GM19240 (cell line): ENCODE results near the gene LRRC8A.
A peak's percentile ranks its signal among the peaks of the same experiment; 100 is the strongest.

Source experiments
- DNase-seq: peaks from one replicate; pipeline ENCODE4 v3.0.0; 2011; ENCODE audit warnings: low spot score; ENCODE audit not compliant: insufficient read length

LRRC8A gene

DNA sequence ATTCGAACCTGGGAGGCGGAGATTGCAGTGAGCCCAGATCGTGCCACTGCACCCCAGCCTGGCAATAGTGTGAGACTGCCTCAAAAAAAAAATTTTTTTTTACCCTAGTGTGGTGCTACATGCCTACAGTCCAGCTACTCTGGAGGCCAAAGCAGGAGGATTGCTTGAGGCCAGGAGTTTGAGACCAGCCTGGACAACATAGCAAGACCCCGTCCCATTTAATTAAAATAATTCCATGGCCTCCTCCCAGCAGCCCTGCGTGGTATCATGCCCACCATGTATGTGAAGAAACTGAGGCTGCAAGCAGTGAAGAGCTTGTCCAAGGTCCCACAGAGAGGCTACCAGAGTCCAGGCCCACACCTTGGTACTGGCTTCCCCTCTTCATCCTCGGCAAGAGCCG, 19.4 kb downstream of the LRRC8A start:
- no peak for DNase-seq

DNA sequence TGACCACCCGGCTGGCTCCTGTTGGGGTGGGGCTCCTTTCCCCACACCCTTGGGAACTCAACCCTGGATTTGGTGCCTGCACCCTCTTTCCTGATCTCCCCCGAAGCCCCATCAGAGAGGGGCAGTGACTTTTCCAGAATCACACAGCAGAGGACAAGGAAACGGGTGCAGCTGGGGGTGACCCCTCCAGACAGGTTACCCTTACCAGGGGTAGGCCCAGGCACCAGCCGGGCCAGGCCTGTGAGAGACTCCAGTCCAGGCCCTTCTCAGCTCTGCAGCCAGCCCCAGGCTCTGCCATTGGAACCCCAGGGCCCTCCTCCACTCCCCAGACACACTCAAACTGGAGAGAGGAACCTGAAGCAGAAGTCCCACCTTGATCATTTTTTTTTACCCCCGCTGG, 19.9 kb downstream of the LRRC8A start:
- DNase-seq: no peak

GRCh38 chr9:128902351-128903078, 20.6 kb downstream of the LRRC8A start:
- peak; percentile 78 for DNase-seq

- no peak for DNase-seq
Measured at GRCh38 chr9:128903079-128903461, 21.1 kb downstream of the LRRC8A start.

- DNase-seq: no peak
Measured at GRCh38 chr9:128903871-128904620, 22.1 kb downstream of the LRRC8A start.

DNA sequence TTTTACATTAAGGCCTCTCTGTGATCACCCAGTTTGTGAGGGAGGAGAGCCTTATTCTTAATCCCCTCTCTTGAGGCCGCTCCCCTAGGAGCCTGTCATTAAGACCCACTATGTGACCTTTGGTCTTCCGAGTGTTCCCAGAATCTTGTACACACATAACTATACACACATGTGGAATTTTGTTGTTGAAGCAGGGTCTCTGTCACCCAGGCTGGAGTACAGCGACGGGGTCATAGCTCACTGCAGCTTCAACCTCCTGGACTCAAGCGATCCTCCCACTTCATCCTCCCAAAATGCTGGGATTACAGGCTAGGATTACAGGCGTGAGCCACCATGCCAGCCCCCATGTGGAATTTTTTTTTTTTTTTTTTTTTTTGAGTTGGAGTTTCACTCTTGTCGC, 24.0 kb downstream of the LRRC8A start:
- DNase-seq: no peak

- DNase-seq: no peak
Measured at GRCh38 chr9:128906741-128907140, 24.8 kb downstream of the LRRC8A start.

- DNase-seq: no peak
Measured at GRCh38 chr9:128908372-128908771, 26.4 kb downstream of the LRRC8A start.

DNA sequence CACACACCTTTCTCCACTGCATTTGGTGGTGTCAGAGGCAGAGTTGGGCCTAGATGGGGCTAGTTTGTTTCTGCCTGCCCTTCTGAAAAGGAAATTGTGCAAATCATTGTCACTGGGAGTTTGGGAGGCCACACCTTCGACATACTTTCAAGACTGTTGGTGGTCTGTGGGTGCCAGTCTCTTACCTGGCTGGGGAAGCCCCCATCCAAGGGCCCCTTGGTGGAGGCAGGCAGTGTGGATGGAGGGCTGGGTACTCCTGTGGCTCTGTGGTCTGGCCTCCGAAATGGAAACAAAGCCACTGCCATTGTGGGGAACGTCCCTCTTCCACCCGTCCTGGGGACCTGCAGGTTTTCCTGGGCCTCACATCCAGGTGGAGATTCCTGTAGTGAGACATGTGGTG, 27.9 kb downstream of the LRRC8A start:
- DNase-seq: no peak

- DNase-seq: no peak
Measured at GRCh38 chr9:128910906-128911305, 29.0 kb downstream of the LRRC8A start.

DNA sequence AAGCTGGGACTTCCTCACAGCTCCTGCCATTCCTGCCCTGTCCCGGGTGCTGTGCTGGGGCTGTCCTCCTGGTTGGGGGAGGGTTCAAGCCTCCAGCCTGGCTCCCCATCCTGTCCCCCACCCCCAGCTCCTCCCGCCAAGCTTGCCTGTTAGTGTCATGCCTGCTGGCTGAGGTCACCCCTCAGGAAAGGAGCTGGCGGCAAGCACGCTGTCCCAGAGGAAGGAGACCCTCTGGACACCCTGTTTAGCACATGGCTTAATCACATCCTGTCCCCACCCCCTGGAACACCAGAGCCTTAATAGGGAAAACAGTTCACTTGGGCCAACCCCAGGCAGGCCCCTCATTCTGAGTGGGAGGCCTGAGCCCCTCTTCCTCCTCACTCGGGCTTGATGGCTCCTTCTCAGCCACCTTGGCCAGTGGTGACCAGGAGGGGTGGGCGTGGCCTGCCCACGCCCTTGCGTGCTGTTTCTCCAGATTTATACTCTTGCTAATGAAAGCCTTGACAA, 29.6 kb downstream of the LRRC8A start:
- no peak for DNase-seq

DNA sequence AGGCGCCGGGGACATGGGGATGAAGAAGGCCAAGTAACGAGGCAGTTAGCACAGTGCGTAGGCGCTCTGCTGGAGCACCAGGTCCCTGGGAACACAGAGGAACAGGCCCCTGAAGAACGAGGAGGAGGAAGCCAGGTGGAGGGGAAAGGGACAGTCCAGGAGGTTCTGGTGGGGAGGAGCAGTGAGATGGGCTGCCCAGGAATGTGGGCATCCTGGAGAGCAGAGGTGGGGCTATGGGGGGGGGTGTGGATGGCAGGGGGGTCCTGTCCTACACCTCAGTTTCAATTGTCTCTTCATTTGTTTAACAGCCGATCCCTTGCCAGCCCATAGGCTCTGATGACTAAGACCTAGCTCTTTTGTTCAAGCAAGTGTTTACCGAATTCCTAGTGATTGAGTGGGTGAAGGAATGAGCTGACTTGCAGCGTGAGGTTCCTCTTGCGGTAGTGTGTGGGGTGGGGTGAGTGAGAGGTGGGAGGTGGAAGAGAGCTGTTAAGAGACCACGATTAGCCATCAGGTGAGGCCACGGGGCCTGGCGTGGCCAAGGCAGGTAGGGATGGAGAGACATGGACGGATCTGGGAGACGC, 30.4 kb downstream of the LRRC8A start:
- DNase-seq: no peak

DNA sequence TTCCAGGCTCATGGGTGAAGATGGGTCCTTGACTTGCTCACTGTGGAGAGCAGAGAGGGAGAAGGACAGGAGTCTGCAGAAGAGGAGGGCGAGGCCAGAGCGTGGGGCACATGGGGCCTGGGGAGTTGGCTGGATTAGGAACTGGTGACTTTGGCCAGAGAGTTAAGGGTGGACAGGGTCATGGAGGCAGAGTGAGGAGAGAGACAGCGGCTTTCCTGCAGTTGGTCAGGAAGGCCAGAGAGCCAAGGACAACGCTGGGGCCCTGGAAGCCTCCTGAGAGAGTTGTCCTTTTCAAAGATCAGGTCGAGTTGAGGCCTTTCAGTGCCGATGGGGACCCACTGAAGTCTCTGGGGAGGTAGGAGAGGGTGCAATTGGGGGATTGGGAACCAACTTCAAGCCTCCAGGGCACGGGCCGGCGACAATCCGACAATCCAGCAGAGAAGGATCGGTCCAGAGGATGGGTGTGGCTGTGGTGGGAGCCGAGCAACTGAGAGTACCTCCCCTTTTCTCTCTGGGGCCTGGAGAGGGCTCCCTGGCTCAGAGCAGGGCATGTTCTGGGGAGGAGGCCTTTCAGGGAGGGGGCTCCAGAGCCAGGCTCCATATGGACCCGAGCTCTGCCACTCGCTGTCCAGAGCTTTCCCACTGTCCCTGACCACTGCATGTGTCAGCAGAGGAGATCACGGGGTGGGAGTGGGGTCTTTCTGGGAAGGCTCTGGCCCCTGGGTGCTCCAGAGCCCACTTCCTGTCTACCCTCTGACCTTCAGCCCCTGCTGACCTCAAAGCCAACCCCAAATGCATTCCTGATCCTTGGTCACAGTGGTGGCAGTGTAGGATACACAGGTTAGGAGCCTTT, 31.3 kb downstream of the LRRC8A start:
- no peak for DNase-seq

DNA sequence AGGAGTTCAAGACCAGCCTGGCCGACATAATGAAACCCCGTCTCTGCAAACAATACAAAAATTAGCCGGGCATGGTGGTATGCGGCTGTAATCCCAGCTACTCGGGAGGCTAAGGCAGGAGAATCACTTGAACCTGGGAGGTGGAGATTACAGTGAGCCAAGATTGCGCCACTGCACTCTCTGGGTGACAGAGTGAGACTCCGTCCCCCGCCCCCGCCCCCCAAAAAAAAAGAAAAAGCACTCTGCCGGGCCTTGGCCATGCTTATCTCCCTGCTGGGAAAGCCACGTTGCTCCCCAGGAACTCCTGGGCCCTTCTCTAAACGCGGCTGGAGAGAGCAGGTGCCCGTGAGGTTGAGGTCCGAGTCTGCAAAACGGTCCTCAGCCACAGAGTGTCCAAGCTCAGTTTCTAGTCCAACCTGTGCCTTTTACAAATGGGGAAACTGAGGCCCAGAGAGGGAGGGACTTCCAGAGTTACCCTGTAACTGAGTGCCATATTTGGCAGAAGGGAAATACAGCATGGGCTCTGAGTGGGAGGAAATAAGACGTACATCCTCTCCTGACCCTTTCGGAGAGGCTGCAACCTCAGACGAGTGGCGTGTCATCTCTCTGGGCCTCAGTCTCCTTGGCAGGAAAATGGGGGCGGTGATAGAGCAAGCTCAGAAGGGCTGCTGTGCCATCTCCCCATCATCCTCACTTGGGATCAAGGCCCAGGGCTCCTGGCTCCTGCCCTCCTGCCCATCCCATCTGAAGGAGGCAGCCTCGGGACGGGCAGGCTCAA, 32.3 kb downstream of the LRRC8A start:
- no peak for DNase-seq

DNA sequence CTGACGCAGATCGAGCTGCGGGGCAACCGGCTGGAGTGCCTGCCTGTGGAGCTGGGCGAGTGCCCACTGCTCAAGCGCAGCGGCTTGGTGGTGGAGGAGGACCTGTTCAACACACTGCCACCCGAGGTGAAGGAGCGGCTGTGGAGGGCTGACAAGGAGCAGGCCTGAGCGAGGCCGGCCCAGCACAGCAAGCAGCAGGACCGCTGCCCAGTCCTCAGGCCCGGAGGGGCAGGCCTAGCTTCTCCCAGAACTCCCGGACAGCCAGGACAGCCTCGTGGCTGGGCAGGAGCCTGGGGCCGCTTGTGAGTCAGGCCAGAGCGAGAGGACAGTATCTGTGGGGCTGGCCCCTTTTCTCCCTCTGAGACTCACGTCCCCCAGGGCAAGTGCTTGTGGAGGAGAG, 34.3 kb downstream of the LRRC8A start:
- DNase-seq: no peak

- DNase-seq: no peak
Measured at GRCh38 chr9:128916745-128917144, 34.8 kb downstream of the LRRC8A start.

GRCh38 chr9:128917151-128917849, 35.4 kb downstream of the LRRC8A start:
- no peak for DNase-seq

- DNase-seq: no peak
Measured at GRCh38 chr9:128918921-128919320, 37.0 kb downstream of the LRRC8A start.

GRCh38 chr9:128919402-128920089, 37.6 kb downstream of the LRRC8A start:
- DNase-seq: no peak
